ENCODE results near the gene CACNA1D.

CACNA1D gene

DNA sequence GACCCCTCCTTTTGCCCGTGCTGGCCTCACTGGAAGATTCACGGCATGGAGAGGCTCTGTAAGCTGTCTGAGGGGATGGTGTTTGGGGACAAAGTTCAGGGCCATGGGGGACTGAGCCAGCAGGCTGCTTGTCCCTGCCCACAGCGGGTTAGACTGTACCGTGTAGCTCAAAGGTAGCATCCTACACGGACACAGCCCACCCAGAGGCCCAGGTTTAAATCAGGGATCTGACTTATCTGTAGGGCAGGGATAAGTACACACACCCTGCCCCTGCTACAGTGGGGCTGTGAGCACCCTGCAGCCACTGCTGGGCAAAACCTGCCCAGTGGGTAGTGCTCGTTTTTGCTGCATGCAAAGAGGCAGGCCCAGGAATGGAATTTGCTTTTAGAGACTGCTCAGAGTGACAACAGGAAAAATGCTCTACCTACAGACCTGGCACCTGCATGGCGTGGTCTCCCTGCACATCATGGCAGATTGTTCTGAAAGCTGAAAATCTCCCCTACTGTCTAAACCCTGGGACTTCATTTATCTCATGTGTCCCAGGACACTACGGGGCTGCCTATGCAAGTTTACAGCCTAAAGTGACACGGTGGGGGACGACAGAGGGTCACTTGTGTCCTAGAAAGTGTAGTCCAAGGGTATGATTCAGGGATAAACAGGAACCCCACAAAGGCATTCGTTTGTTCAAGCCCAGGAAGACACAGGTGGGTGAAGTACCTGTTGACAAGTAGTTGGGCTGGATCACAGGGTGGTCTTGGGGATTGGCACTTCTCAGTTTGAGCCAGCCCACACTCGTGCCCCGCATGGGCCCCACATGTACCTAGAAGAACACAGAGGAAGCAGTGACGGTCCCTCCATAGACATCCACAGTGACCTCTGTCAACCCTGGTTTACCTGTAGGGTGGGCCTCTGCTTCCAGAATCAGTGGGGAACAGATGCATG lies 324.1 kb downstream of the CACNA1D start:
- Histone ChIP-seq H2BK15ac (ENCODE audit: low read depth, poor library complexity, severe bottlenecking) (no peak overlapping the region), H3K9ac (ENCODE audit: low read length) (no peak overlapping the region), H3K14ac (ENCODE audit: low read length in 2 of 2) (no peak overlapping the region), H3K79me1 (replicated peaks; ENCODE audit: low read length, poor library complexity, severe bottlenecking) (no peaks in the 10 kb centered on the region), H3K9me3 (ENCODE audit: control insufficient read depth, low read length) (no peaks in the 10 kb centered on the region), H3K4me3 (ENCODE audit: insufficient read depth in 1 of 2, low read depth in 1 of 2, low read length in 2 of 2) (no peak overlapping the region), H4K91ac (ENCODE audit: low read length) (no peak overlapping the region), H3K4me2 (ENCODE audit: low read length, poor library complexity, severe bottlenecking) (no peak overlapping the region), H2BK120ac (ENCODE audit: low read depth, low read length) (no peak overlapping the region), H2AK5ac (ENCODE audit: low read length, severe bottlenecking) (no peak overlapping the region), H4K8ac (ENCODE audit: low read length) (no peak overlapping the region), H2AFZ (ENCODE audit: low read depth, low read length) (no peak overlapping the region), H3K23ac (ENCODE audit: low read length in 2 of 2) (no peak overlapping the region), H2BK5ac (ENCODE audit: low read depth, low read length, poor library complexity, severe bottlenecking) (no peak overlapping the region), H3K18ac (ENCODE audit: low read depth in 1 of 2, low read length in 2 of 2) (no peak overlapping the region), H3K36me3 (ENCODE audit: control insufficient read depth in 1 of 2, insufficient read depth in 2 of 2, low read depth in 1 of 2, low read length in 2 of 2) (peaks cover 0 to 6% of the 10 kb centered on the region in 2 experiments), H3K27ac (ENCODE audit: low read length, poor library complexity, severe bottlenecking) (no peak overlapping the region), H3K4ac (ENCODE audit: low read depth in 1 of 2, low read length in 2 of 2) (no peak overlapping the region), H3K4me1 (ENCODE audit: control insufficient read depth, insufficient read depth, low read depth, low read length) (peaks cover 2% of the 10 kb centered on the region), H3K27me3 (ENCODE audit: control insufficient read depth in 1 of 2, insufficient read depth in 1 of 2, low read length in 2 of 2) (no peaks in the 10 kb centered on the region), H2BK12ac (ENCODE audit: low read length in 2 of 2) (no peak overlapping the region)
- no peak for DNase-seq
- 82% methylated on average over 14 of the region's 14 CpGs for WGBS

DNA sequence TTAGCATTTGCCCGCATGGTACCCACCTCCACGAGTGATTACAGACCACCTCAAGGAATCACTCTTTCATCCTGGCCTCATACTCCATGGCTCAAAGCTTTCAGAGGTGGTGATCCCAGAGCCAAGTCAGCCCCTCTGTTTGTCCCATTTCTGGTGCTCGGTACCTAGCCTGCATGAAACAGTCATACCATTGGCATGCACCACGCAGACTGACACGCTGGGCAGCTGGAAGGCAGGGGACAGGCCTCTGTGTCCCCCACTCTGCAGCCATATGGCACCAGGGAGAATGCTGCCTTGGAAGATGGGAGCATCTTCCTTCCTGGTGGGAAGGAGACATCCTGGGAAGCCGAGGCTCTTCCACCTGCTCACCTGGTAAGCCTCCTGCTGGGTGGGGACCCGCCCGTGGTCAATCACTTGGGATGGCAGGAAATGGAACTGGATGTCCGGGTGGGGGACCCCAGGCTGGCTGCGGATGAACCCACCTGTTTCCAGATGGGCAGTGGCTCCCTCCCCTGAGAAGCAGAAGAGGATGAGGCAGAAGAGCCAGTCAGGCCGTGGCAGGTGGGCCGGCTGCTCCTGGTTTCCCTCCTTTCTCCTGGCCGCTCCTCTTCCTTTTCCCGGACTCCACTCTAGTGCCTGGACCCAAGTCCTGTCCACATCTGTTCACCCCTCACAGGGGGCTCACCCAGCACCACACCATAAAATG lies 324.9 kb downstream of the CACNA1D start:
- H3K79me1 ChIP-seq (replicated peaks; ENCODE audit: low read length, poor library complexity, severe bottlenecking) = no peaks in the 10 kb centered on the region
- no peak overlapping the region for H2AFZ ChIP-seq (ENCODE audit: low read depth, low read length)
- no peak overlapping the region for H4K91ac ChIP-seq (ENCODE audit: low read length)
- DNase-seq = no peak
- no peak overlapping the region for H3K4me3 ChIP-seq (ENCODE audit: insufficient read depth in 1 of 2, low read depth in 1 of 2, low read length in 2 of 2)
- no peak overlapping the region for H3K14ac ChIP-seq (ENCODE audit: low read length in 2 of 2)
- H3K23ac ChIP-seq (ENCODE audit: low read length in 2 of 2) = no peak overlapping the region
- H2BK120ac ChIP-seq (ENCODE audit: low read depth, low read length) = no peak overlapping the region
- H2BK15ac ChIP-seq (ENCODE audit: low read depth, poor library complexity, severe bottlenecking) = no peak overlapping the region
- H3K4me2 ChIP-seq (ENCODE audit: low read length, poor library complexity, severe bottlenecking) = no peak overlapping the region
- no peaks in the 10 kb centered on the region for H3K27me3 ChIP-seq (ENCODE audit: control insufficient read depth in 1 of 2, insufficient read depth in 1 of 2, low read length in 2 of 2)
- H2BK5ac ChIP-seq (ENCODE audit: low read depth, low read length, poor library complexity, severe bottlenecking) = no peak overlapping the region
- no peak overlapping the region for H2AK5ac ChIP-seq (ENCODE audit: low read length, severe bottlenecking)
- no peak overlapping the region for H4K8ac ChIP-seq (ENCODE audit: low read length)
- H3K4ac ChIP-seq (ENCODE audit: low read depth in 1 of 2, low read length in 2 of 2) = no peak overlapping the region
- no peak overlapping the region for H2BK12ac ChIP-seq (ENCODE audit: low read length in 2 of 2)
- H3K4me1 ChIP-seq (ENCODE audit: control insufficient read depth, insufficient read depth, low read depth, low read length) = peaks cover 2% of the 10 kb centered on the region
- H3K9ac ChIP-seq (ENCODE audit: low read length) = no peak overlapping the region
- H3K9me3 ChIP-seq (ENCODE audit: control insufficient read depth, low read length) = no peaks in the 10 kb centered on the region
- no peak overlapping the region for H3K18ac ChIP-seq (ENCODE audit: low read depth in 1 of 2, low read length in 2 of 2)
- 89% methylated on average over 14 of the region's 14 CpGs for WGBS
- H3K36me3 ChIP-seq (ENCODE audit: control insufficient read depth in 1 of 2, insufficient read depth in 2 of 2, low read depth in 1 of 2, low read length in 2 of 2) = peaks cover 0 to 8% of the 10 kb centered on the region in 2 experiments
- no peak overlapping the region for H3K27ac ChIP-seq (ENCODE audit: low read length, poor library complexity, severe bottlenecking)

DNA sequence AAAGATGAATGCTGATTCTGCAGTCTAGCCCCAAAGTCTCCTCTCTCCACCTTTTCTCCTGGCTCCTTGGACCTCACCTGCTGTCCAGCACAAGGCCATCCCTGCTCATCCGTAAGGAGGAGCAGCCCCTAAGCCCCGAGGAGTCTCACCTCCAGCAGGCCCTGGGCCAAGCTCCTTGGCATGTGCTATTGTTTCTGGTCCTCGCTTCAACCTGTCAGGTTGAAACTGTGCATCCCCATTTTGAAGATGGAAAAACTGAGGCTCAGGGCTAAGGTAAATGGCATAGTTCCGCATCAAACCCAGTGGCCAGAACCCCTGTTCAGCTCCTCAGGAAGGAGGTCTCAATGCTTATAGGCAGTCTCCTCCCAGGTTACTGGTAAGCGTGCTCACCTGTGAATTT lies 325.7 kb downstream of the CACNA1D start:
- Histone ChIP-seq H3K14ac (ENCODE audit: low read length in 2 of 2) (no peak overlapping the region), H3K9ac (ENCODE audit: low read length) (no peak overlapping the region)
- WGBS = 84% methylated on average over 5 of the region's 5 CpGs

More for the DNA sequence above, 325.7 kb downstream of the CACNA1D start:
- Histone ChIP-seq H4K8ac (ENCODE audit: low read length) (no peak overlapping the region), H2AFZ (ENCODE audit: low read depth, low read length) (no peak overlapping the region), H3K9me3 (ENCODE audit: control insufficient read depth, low read length) (no peaks in the 10 kb centered on the region), H2BK12ac (ENCODE audit: low read length in 2 of 2) (no peak overlapping the region), H3K18ac (ENCODE audit: low read depth in 1 of 2, low read length in 2 of 2) (no peak overlapping the region), H4K91ac (ENCODE audit: low read length) (no peak overlapping the region), H3K4me1 (ENCODE audit: control insufficient read depth, insufficient read depth, low read depth, low read length) (peaks cover 2% of the 10 kb centered on the region), H2BK15ac (ENCODE audit: low read depth, poor library complexity, severe bottlenecking) (no peak overlapping the region), H3K4me3 (ENCODE audit: insufficient read depth in 1 of 2, low read depth in 1 of 2, low read length in 2 of 2) (no peak overlapping the region), H2BK120ac (ENCODE audit: low read depth, low read length) (no peak overlapping the region), H2AK5ac (ENCODE audit: low read length, severe bottlenecking) (no peak overlapping the region), H3K23ac (ENCODE audit: low read length in 2 of 2) (no peak overlapping the region), H3K27me3 (ENCODE audit: control insufficient read depth in 1 of 2, insufficient read depth in 1 of 2, low read length in 2 of 2) (no peaks in the 10 kb centered on the region), H2BK5ac (ENCODE audit: low read depth, low read length, poor library complexity, severe bottlenecking) (no peak overlapping the region), H3K79me1 (replicated peaks; ENCODE audit: low read length, poor library complexity, severe bottlenecking) (no peaks in the 10 kb centered on the region), H3K36me3 (ENCODE audit: control insufficient read depth in 1 of 2, insufficient read depth in 2 of 2, low read depth in 1 of 2, low read length in 2 of 2) (peaks cover 0 to 8% of the 10 kb centered on the region in 2 experiments), H3K4me2 (ENCODE audit: low read length, poor library complexity, severe bottlenecking) (no peak overlapping the region), H3K4ac (ENCODE audit: low read depth in 1 of 2, low read length in 2 of 2) (no peak overlapping the region), H3K27ac (ENCODE audit: low read length, poor library complexity, severe bottlenecking) (no peak overlapping the region)
- DNase-seq = no peak

All from mesenchymal stem cell (in vitro differentiated cells and primary cell).